ENCODE results near the gene MAD2L2. TPM values are rescaled to one million over a fixed set of nuclear protein-coding genes. Genes with fewer than 3 reads are reported as not detected.

Gene MAD2L2
- total RNA-seq, 1 donor from 2014 or later = 22.0 TPM

- DNase-seq (ENCODE audit: low spot score) = peak; percentile 34
Measured at GRCh38 chr1:11653101-11653860, 27.7 kb downstream of the MAD2L2 start.

GRCh38 chr1:11652203-11652780 lies 28.7 kb downstream of the MAD2L2 start:
- no peak for DNase-seq (ENCODE audit: low spot score)

GRCh38 chr1:11651017-11651416 lies 29.9 kb downstream of the MAD2L2 start:
- no peak for DNase-seq (ENCODE audit: low spot score)

- DNase-seq (ENCODE audit: low spot score) = peak; percentile 78
Measured at GRCh38 chr1:11650331-11650991, 30.5 kb downstream of the MAD2L2 start.

- no peak for DNase-seq (ENCODE audit: low spot score)
Measured at GRCh38 chr1:11649624-11650330, 31.2 kb downstream of the MAD2L2 start.

GRCh38 chr1:11649237-11649623 lies 31.7 kb downstream of the MAD2L2 start:
- no peak for DNase-seq (ENCODE audit: low spot score)

GRCh38 chr1:11648732-11649158 lies 32.2 kb downstream of the MAD2L2 start:
- no peak for DNase-seq (ENCODE audit: low spot score)

GRCh38 chr1:11648039-11648438 lies 32.9 kb downstream of the MAD2L2 start:
- DNase-seq (ENCODE audit: low spot score) = no peak

- no peak for DNase-seq (ENCODE audit: low spot score)
Measured at GRCh38 chr1:11647333-11647732, 33.6 kb downstream of the MAD2L2 start.

- DNase-seq (ENCODE audit: low spot score) = no peak
Measured at GRCh38 chr1:11646317-11646716, 34.6 kb downstream of the MAD2L2 start.

- DNase-seq (ENCODE audit: low spot score) = peak; percentile 81
Measured at GRCh38 chr1:11645670-11646265, 35.2 kb downstream of the MAD2L2 start.

- no peak for DNase-seq (ENCODE audit: low spot score)
Measured at GRCh38 chr1:11645270-11645669, 35.7 kb downstream of the MAD2L2 start.

- no peak for DNase-seq (ENCODE audit: low spot score)
Measured at GRCh38 chr1:11643782-11644181, 37.2 kb downstream of the MAD2L2 start.

GRCh38 chr1:11642418-11643017 lies 38.4 kb downstream of the MAD2L2 start:
- DNase-seq (ENCODE audit: low spot score) = peak; percentile 72

- DNase-seq (ENCODE audit: low spot score) = no peak
Measured at GRCh38 chr1:11641776-11642305, 39.1 kb downstream of the MAD2L2 start.

- DNase-seq (ENCODE audit: low spot score) = no peak
Measured at GRCh38 chr1:11640944-11641343, 40.0 kb downstream of the MAD2L2 start.

- DNase-seq (ENCODE audit: low spot score) = no peak
Measured at GRCh38 chr1:11640101-11640500, 40.8 kb downstream of the MAD2L2 start.

- DNase-seq (ENCODE audit: low spot score) = no peak
Measured at GRCh38 chr1:11639372-11639771, 41.6 kb downstream of the MAD2L2 start.

- DNase-seq (ENCODE audit: low spot score) = no peak
Measured at GRCh38 chr1:11638121-11638520, 42.8 kb downstream of the MAD2L2 start.

GRCh38 chr1:11634365-11635192 lies 46.4 kb downstream of the MAD2L2 start:
- DNase-seq (ENCODE audit: low spot score) = no peak
